ENCODE data around the gene EMX1.
A peak's percentile ranks its signal among the peaks of the same experiment; 100 is the strongest.

The EMX1 gene

GRCh38 chr2:72943540-72944395 is 26.4 kb downstream of the EMX1 start:
- no peak overlapping the region for H3K4me3 ChIP-seq (ENCODE audit: low read length)
- no peak for TF ChIP-seq CTCF (IDR thresholded peaks at IDR 0.05; ENCODE audit: insufficient read depth, low read depth, low read length, missing control alignments)
- no peak for DNase-seq (ENCODE audit: low read depth)

GRCh38 chr2:72944804-72945449 is 27.6 kb downstream of the EMX1 start:
- no peak for TF ChIP-seq CTCF (IDR thresholded peaks at IDR 0.05; ENCODE audit: insufficient read depth, low read depth, low read length, missing control alignments)
- DNase-seq (ENCODE audit: low read depth), result no peak
- no peak overlapping the region for H3K4me3 ChIP-seq (ENCODE audit: low read length)

GRCh38 chr2:72945450-72946019 is 28.2 kb downstream of the EMX1 start:
- no peak for TF ChIP-seq CTCF (IDR thresholded peaks at IDR 0.05; ENCODE audit: insufficient read depth, low read depth, low read length, missing control alignments)
- H3K4me3 ChIP-seq (ENCODE audit: low read length), result no peak overlapping the region
- no peak for DNase-seq (ENCODE audit: low read depth)

GRCh38 chr2:72946466-72946865 is 29.1 kb downstream of the EMX1 start:
- TF ChIP-seq CTCF (IDR thresholded peaks at IDR 0.05; ENCODE audit: insufficient read depth, low read depth, low read length, missing control alignments), result no peak
- DNase-seq (ENCODE audit: low read depth), result no peak
- H3K4me3 ChIP-seq (ENCODE audit: low read length), result no peak overlapping the region

GRCh38 chr2:72947952-72948830 is 30.9 kb downstream of the EMX1 start:
- no peak overlapping the region for H3K4me3 ChIP-seq (ENCODE audit: low read length)
- no peak for DNase-seq (ENCODE audit: low read depth)
- no peak for TF ChIP-seq CTCF (IDR thresholded peaks at IDR 0.05; ENCODE audit: insufficient read depth, low read depth, low read length, missing control alignments)

- TF ChIP-seq CTCF (IDR thresholded peaks at IDR 0.05; ENCODE audit: insufficient read depth, low read depth, low read length, missing control alignments), result no peak
- no peak overlapping the region for H3K4me3 ChIP-seq (ENCODE audit: low read length)
- DNase-seq (ENCODE audit: low read depth), result peak; percentile 91
These were observed 31.7 kb downstream of the EMX1 start for GRCh38 chr2:72949045-72949444.

Data from epithelial cell of esophagus (primary cell).